ENCODE results near the gene PKDREJ. TPM values are rescaled to one million over a fixed set of nuclear protein-coding genes. Genes with fewer than 3 reads are reported as not detected.
A peak's percentile ranks its signal among the peaks of the same experiment; 100 is the strongest.

PKDREJ gene
- total RNA-seq, 1 experiment from 2014 or later: not detected

DNA sequence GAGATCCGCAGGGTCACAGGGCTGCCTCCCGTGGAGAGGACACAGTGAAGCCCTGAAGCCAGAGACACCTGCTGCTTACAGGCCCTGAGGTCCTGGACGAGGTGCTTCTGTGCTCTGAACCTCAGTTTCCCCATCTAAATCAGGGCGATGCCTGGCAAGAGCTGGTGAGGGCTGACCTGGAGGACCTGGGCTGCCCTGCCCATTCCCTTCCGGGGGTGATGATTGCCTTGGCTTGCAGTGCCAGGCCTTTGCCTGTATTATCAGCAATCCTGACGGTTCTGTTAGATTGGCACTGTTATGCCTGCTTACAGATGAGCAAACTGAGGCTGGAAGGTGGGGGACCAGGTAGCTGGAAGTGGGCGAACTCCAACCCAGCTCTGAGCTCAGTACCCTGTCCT lies 25.7 kb upstream of the PKDREJ start:
- no peak for DNase-seq (ENCODE audit: low spot score)

DNA sequence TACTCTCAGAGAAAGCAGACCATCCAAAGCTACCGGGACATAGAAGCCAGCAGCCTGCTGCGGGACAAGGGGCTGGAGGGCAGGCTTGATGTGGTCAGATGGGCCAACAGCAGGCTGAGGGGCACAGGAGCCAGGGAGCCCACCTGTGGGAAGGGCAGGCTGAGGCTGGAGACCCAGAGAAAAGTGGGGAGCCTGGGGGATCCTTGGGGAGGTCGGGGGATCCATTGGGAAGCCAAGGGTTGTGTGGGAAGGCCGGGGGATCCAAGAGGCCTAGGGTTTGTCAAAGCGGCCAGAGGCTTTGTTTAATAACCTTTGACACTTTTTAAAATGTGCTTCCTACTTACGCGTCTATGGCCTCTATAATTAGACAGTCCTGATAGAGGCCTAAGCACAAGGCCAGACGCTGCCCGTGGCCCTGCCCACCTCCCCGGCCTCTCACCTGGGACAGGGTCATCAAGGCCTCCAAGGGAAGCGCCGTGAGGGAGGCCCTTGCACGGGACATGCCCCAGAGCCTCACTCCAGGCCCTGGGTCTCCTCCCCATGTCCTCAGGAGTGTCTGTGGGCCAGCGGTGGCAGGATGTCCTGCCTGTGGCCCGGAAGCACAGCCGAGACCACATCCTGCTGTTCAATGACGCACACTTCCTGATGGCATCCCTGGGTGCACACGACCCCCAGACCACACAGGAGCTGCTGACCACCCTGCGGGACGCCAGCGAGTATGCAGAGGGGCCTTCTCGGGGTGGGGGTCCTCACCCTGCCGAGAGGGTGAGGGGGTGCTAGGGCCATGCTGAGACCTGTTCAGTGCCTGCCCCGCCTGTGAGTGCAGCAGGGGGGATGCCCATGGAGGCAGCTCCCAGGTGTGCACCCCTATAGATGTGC lies 25.0 kb upstream of the PKDREJ start:
- no peak for DNase-seq (ENCODE audit: low spot score)

GRCh38 chr22:46286941-46287872 lies 24.1 kb upstream of the PKDREJ start:
- DNase-seq (ENCODE audit: low spot score): no peak

DNA sequence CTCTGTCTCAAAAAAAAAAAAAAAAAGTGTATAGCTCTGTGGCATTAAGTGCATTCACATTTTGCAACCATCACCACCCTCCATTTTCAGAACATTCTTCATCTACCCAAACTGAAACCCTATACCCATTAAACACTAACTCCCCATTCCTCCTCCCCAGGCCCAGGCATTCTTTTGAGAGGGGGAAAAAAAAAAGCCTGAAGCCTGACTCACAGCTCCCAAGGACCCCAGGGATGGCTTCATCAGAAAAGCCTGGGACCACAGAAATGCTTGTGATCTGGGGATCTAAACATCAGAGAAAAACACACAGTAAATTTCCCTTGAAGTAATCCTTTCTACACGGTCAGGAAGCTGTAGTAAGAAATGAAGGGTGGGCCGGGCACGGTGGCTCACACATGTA lies 22.9 kb upstream of the PKDREJ start:
- no peak for DNase-seq (ENCODE audit: low spot score)

DNA sequence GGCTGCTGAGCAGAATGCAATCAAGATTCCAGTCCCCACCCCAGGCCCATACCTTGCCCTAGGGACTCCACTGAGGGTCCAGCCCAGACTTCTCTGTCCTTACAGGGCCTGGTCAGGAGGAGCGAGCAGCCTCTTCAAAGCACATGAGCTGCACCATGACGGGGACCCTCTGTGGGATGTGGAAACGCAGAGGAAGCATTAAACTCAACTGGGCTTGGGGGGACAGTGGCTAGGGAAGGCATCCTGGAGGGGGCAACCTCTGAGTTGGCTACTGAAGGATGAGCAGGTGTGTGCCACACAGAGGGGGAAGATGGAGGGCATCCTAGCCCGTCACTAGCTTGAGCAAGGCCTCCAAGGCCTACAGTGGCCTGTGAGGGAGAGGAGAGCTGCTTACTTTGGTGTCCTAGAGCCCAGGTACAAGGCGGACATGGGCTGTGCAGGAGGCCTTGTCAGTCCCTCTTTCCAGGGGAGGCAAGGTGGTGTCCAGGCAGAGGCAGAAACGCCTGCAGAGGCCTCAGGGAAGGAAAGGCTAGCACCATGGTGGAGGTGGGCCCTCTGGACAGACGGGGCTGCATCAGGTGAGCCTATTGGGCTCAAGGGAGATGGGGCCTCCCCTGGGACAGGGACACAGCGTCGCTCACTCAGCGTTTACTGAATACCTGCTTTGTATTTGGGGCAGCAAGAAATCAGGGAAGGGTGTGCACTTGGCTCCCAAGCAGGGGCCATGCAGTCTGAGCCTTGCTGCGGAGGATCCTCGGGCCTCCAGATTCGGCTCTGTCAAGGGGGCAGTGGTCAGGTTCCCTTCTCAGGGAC lies 18.9 kb upstream of the PKDREJ start:
- DNase-seq (ENCODE audit: low spot score): no peak

- DNase-seq (ENCODE audit: low spot score): no peak
These were observed 18.0 kb upstream of the PKDREJ start for GRCh38 chr22:46280999-46281623.

- DNase-seq (ENCODE audit: low spot score): no peak
These were observed 17.1 kb upstream of the PKDREJ start for GRCh38 chr22:46280063-46280817.

GRCh38 chr22:46278656-46279645 lies 15.8 kb upstream of the PKDREJ start:
- no peak for DNase-seq (ENCODE audit: low spot score)

- no peak for DNase-seq (ENCODE audit: low spot score)
These were observed 13.4 kb upstream of the PKDREJ start for GRCh38 chr22:46276563-46276962.

DNA sequence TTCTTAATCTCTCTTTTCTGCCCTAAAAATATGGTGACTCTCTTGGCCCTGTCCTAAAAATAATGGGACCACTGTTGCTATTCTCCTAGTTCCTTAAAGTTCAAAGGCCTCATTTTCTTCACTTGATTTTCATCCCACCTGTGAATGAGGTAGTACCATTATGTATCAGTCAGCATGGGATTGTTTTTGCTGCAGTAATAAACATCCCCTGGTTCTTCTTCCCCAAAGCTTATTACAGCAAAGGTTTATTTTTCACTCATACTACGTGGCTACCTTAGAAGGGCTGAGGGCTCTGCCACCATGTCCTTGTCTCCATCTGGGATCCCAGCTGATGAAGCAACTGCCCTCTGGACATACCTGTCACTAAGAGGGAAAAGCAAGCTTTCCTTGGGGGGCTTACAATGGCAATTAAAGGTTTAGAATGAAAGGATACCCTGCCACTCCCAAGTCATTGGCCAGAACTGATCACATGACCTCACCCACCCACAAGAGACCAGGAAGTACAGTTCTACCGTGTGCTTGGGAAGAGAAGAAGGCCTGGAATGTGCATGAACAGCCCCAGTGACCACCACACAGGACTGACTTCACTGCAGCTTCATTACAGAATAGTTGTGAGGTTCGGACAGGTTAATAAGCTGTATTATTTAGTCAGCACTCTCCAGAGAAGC lies 12.4 kb upstream of the PKDREJ start:
- DNase-seq (ENCODE audit: low spot score): no peak

DNA sequence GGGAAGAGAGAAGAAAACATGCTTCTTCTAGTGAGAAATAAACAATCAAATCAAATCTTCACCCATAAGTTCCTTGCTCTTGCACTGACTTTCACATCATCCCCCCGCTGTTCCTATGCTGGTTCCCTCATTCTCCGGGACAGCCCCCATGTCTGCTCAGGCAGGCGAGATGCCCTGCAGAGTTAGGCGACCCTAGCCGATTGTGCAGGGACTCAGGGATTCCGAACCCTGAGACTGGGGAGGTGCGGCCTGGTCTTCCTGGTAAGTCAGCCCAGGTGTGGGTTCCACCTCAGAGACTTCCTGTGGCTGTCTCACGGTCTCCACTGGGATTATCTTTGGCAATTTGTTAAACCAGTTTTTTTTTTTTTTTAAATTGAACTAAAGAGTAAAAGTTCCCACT lies 11.2 kb upstream of the PKDREJ start:
- DNase-seq (ENCODE audit: low spot score): no peak

GRCh38 chr22:46273432-46274148 lies 10.4 kb upstream of the PKDREJ start:
- no peak for DNase-seq (ENCODE audit: low spot score)

DNA sequence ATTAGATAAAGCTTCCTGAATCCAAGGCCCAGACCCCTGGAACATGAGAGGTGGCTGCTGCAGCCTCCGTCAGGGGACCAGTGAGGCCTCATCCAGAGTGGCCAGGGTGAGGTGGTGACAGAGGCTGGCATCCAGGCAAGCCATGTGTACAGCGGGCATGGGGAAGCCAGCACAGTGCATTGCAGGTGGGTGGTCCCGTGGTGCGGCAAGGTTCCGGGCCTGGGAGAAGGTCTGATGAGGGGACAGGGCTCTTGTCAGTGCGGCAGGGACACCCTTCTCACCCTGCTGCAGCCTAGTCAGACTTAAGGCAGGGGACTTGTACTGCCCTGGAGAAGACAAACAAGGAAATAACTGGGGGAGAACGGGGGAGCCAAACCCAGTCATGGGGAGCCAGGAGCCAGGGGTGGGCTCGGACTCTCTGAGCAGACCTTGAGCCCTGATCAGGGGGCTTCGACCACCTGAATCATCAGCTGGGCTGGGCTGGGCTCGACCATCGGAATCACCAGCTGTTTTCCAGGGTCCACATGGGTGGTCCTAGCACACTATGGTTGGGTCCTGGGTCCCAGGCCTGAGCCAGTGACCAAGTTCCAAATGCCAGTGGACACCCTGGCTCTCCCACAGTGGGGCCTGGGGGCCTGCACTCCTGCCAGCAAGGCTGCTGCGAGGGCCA lies 9.8 kb upstream of the PKDREJ start:
- DNase-seq (ENCODE audit: low spot score): no peak

DNA sequence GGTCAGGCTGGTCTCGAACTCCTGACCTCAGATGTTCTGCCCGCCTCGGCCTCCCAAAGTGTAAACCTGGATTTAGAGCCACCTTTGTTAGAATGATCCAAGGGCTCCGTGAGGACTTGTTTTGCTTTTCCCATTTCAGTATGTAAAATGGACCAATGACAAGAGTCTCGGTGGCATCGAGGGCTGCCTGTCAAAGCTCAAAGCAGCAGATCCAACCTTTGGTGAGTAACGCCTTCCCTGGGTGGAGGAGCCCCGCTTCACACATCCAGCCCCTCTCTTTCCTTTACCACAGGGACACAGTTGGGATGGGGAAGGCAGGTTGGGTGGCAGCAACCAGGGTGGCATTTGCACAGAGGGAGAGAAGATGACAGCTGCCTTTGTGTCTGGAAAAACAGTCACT lies 9.1 kb upstream of the PKDREJ start:
- DNase-seq (ENCODE audit: low spot score): no peak

DNA sequence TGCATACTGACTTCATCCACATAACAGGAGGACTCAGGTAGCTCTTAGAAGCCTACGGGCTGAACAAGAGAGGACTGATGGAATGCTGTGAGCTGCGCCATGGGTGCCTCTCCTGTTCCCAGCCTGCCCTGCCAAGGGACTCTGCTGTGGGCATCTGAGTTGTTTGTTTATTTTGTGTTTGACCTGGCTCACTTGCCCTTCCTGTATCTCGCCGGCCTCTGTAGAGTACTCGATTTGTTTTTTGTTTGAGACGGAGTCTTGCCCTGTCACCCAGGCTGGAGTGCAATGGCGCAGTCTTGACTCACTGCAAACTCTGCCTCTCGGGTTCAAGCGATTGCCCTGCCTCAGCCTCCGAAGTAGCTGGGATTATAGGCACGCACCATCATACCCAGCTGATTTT lies 6.4 kb upstream of the PKDREJ start:
- no peak for DNase-seq (ENCODE audit: low spot score)

GRCh38 chr22:46267431-46268279 lies 4.5 kb upstream of the PKDREJ start, which contains the start of gene TTC38:
TSS of gene TTC38 (plus strand) at chr22:46268008. CDS start at chr22:46268040, 32 bp downstream.
- peak; percentile 81 for DNase-seq (ENCODE audit: low spot score)
